Mesendoderm (in vitro differentiated cells): ENCODE data around the gene ZNF485.
"Not testable (repeated sequence)": the region's sequence is repeated elsewhere in the genome, so short reads cannot be mapped to it uniquely, and the experiment has no call there.

ENCODE experiments used
- DNase-seq: peaks from one replicate; pipeline ENCODE4 v3.0.0; 2013
- H2AK5ac ChIP-seq: 2 replicates; pipeline ENCODE4 v1.6.1; 2013; ENCODE audit warnings: low read length, inconsistent platforms
- H2BK120ac ChIP-seq: 2 replicates; pipeline ENCODE4 v1.6.1; 2013; ENCODE audit warnings: low read depth, mild to moderate bottlenecking, low read length, moderate library complexity, mixed read lengths
- H2BK15ac ChIP-seq: replicated peaks from 2 replicates; pipeline ENCODE4 v1.6.1; 2013; ENCODE audit warnings: low read depth, mild to moderate bottlenecking, moderate library complexity
- H2BK5ac ChIP-seq: 2 replicates; pipeline ENCODE4 v1.6.1; 2013; ENCODE audit warnings: low read length, inconsistent platforms
- H3K18ac ChIP-seq: 2 replicates; pipeline ENCODE4 v1.6.1; 2013; ENCODE audit warnings: mild to moderate bottlenecking, low read length, mixed read lengths
- H3K23ac ChIP-seq: one replicate; pipeline ENCODE4 v1.6.1; 2013; ENCODE audit warnings: low read length
- H3K27ac ChIP-seq: 2 replicates; pipeline ENCODE4 v1.5.1; 2013; ENCODE audit warnings: low read depth, mild to moderate bottlenecking, inconsistent platforms, low read length, moderate library complexity
- H3K27me3 ChIP-seq: 2 replicates; pipeline ENCODE4 v1.6.1; 2013; ENCODE audit warnings: low read length, control low read depth, mild to moderate bottlenecking, inconsistent platforms; ENCODE audit not compliant: insufficient read depth, poor library complexity
- H3K36me3 ChIP-seq: 2 replicates; pipeline ENCODE4 v1.6.1; 2013; ENCODE audit warnings: low read length, inconsistent platforms; ENCODE audit not compliant: control insufficient read depth, insufficient read depth
- H3K4ac ChIP-seq: one replicate; pipeline ENCODE4 v1.6.1; 2013; ENCODE audit warnings: low read depth, mild to moderate bottlenecking, low read length, moderate library complexity
- H3K4me1 ChIP-seq: 2 replicates; pipeline ENCODE4 v1.6.1; 2013; ENCODE audit warnings: low read depth, low read length, inconsistent platforms; ENCODE audit not compliant: control insufficient read depth
- H3K4me2 ChIP-seq: 2 replicates; pipeline ENCODE4 v1.6.1; 2013; ENCODE audit warnings: low read length
- H3K4me3 ChIP-seq: 2 replicates; pipeline ENCODE4 v1.5.1; 2013; ENCODE audit warnings: mild to moderate bottlenecking, low read length
- H3K56ac ChIP-seq: one replicate; pipeline ENCODE4 v1.6.1; 2013; ENCODE audit warnings: low read length
- H3K79me1 ChIP-seq: 2 replicates; pipeline ENCODE4 v1.6.1; 2013; ENCODE audit warnings: low read length, inconsistent platforms
- H3K79me2 ChIP-seq: 2 replicates; pipeline ENCODE4 v1.6.1; 2013; ENCODE audit warnings: mild to moderate bottlenecking, low read length; ENCODE audit not compliant: control insufficient read depth, insufficient read depth
- H3K9ac ChIP-seq: 2 replicates; pipeline ENCODE4 v1.6.1; 2013; ENCODE audit warnings: low read length, inconsistent platforms
- H4K5ac ChIP-seq: one replicate; pipeline ENCODE4 v1.6.1; 2013; ENCODE audit warnings: low read length
- H4K8ac ChIP-seq: one replicate; pipeline ENCODE4 v1.6.1; 2013; ENCODE audit warnings: low read depth, mild to moderate bottlenecking, control low read depth, low read length, moderate library complexity
- WGBS: extraction: QIAGEN DNeasy Blood & Tissue Kit; methylation state at CpG from one replicate; pipeline ENCODE4 v1.1.7; 2013; ENCODE audit warnings: low lambda C conversion rate, missing lambda C conversion rate; ENCODE audit not compliant: insufficient coverage; ENCODE audit errors: extremely low coverage; 5-methylcytosine and 5-hydroxymethylcytosine counted together

The ZNF485 gene

DNA sequence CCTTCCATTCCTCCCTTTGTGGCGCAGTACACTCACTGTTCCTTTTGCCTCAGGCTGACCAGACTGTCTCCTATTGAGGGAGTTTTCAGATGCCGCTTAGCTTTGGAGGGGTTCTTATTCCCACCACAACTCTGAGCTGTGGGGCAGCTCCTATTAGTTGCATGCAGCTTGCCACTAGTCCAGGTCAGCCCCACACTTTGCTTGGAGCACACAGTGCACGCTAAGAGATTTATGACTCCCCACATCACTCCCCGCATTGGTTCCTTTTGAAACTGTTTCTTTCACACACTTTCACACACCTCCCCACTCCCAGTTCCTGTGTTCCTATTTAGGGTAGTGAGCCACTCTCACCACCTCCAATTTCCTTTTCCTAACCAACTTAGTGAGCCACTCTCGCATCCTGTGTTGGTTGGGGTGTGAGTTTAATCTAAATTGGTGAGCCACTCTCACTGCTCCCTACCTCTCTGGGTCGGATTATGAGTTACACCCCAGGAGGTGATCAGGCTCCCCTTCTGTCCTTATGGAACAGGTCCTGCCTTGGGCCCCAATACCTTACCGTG lies 10.4 kb upstream of the ZNF485 start:
- WGBS, result no CpG with 5 or more reads among the region's 7 CpGs
- Histone ChIP-seq H3K9ac (no peak overlapping the region), H3K27me3 (no peaks in the 10 kb centered on the region), H3K23ac (no peak overlapping the region), H4K8ac (no peak overlapping the region), H3K79me2 (no peaks in the 10 kb centered on the region), H3K4me2 (no peak overlapping the region), H3K4me1 (no peaks in the 10 kb centered on the region), H3K56ac (no peak overlapping the region), H3K27ac (no peak overlapping the region), H2AK5ac (no peak overlapping the region), H3K36me3 (no peaks in the 10 kb centered on the region), H2BK15ac (no peak overlapping the region), H3K4ac (no peak overlapping the region), H3K4me3 (no peak overlapping the region), H4K5ac (no peak overlapping the region), H3K79me1 (no peaks in the 10 kb centered on the region), H2BK5ac (no peak overlapping the region), H2BK120ac (no peak overlapping the region), H3K18ac (no peak overlapping the region)
- DNase-seq, result no peak

DNA sequence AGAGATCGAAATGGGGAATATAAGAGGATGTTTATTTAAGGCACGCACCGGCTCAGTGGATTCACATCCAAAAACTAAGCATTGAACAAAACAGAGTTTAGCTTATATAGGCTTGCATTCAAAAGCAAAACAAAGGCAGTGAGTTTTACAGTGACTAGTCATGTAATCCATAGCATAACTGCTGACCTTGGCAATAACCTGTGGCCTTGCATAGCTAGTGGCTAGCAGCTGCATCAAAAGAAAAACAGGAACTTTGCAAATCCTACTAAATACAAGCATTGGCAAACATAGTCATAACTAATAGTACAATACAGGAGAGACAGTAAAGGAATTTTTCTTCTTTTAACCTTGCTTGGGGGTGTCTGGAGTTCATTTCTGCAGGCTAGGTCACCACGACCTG lies 9.7 kb upstream of the ZNF485 start:
- Histone ChIP-seq H3K4ac (no peak overlapping the region), H3K9ac (no peak overlapping the region), H2BK5ac (no peak overlapping the region), H3K23ac (no peak overlapping the region), H3K18ac (no peak overlapping the region), H3K27me3 (no peaks in the 10 kb centered on the region), H2BK120ac (no peak overlapping the region), H3K4me1 (no peaks in the 10 kb centered on the region), H3K79me1 (no peaks in the 10 kb centered on the region), H4K8ac (no peak overlapping the region), H3K27ac (no peak overlapping the region), H2BK15ac (no peak overlapping the region), H3K4me2 (no peak overlapping the region), H2AK5ac (no peak overlapping the region), H4K5ac (no peak overlapping the region), H3K36me3 (no peaks in the 10 kb centered on the region), H3K56ac (no peak overlapping the region), H3K4me3 (no peak overlapping the region), H3K79me2 (no peaks in the 10 kb centered on the region)
- no peak for DNase-seq
- no CpG with 5 or more reads among the region's 4 CpGs for WGBS

DNA sequence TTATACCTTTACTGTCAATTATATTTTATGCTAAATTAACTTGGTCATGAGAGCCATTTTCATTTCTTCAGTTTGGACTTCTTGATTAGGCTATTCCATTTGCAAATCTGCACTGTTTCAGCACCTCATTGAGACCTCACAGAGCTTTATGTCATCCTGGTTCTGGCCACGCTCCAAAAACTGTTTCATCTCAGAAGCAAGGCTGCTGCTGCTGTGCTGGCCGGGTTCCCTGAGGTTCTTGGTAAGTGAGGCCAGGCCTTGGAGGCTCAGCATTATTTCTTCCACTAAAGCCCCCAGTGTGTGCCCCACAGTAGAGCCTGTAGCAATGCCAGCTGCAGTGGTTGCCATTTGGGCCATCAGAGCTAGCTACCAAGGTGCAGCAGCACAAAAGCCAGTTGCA lies 7.8 kb upstream of the ZNF485 start:
- Histone ChIP-seq H2BK5ac (no peak overlapping the region), H3K4ac (no peak overlapping the region), H3K4me3 (no peak overlapping the region), H2BK15ac (no peak overlapping the region), H3K23ac (no peak overlapping the region), H3K56ac (no peak overlapping the region), H2AK5ac (no peak overlapping the region), H3K79me1 (no peaks in the 10 kb centered on the region), H3K36me3 (no peaks in the 10 kb centered on the region), H4K8ac (no peak overlapping the region), H2BK120ac (no peak overlapping the region), H3K4me2 (no peak overlapping the region), H4K5ac (no peak overlapping the region), H3K9ac (no peak overlapping the region), H3K79me2 (no peaks in the 10 kb centered on the region), H3K18ac (no peak overlapping the region), H3K27ac (no peak overlapping the region), H3K4me1 (no peaks in the 10 kb centered on the region), H3K27me3 (no peaks in the 10 kb centered on the region)
- WGBS, result no CpG with 5 or more reads among the region's 2 CpGs
- DNase-seq, result no peak

DNA sequence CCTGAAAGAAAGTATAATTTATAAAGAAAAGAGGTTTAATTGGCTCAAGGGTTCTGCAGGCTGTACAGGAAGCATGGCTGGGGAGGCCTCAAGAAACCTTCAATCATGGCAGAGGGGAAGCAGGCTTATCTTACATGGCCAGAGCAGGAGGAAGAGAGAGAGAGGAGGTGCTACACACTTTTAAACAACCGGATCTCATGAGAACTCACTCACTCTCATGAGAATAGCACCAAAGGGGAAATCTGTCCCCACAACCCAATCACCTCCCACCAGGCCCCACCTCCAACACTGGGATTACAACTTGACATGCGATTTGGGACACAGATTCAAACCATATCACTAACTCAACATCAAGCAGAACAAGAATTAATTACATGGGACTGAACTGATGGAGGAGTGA lies 6.9 kb upstream of the ZNF485 start:
- H3K4me1 ChIP-seq, result no peaks in the 10 kb centered on the region
- H3K4me3 ChIP-seq, result no peak overlapping the region
- H3K56ac ChIP-seq, result no peak overlapping the region
- WGBS, result no CpG with 5 or more reads among the region's 2 CpGs
- no peak overlapping the region for H2BK120ac ChIP-seq
- no peak overlapping the region for H2BK15ac ChIP-seq
- no peak overlapping the region for H3K4me2 ChIP-seq
- H3K79me2 ChIP-seq, result no peaks in the 10 kb centered on the region
- H2BK5ac ChIP-seq, result no peak overlapping the region
- no peak overlapping the region for H3K23ac ChIP-seq
- no peak overlapping the region for H3K18ac ChIP-seq
- H4K5ac ChIP-seq, result no peak overlapping the region
- no peak overlapping the region for H3K9ac ChIP-seq
- no peak overlapping the region for H3K27ac ChIP-seq
- no peaks in the 10 kb centered on the region for H3K79me1 ChIP-seq
- H3K4ac ChIP-seq, result no peak overlapping the region
- no peaks in the 10 kb centered on the region for H3K36me3 ChIP-seq
- no peak for DNase-seq
- H4K8ac ChIP-seq, result no peak overlapping the region
- no peak overlapping the region for H2AK5ac ChIP-seq
- no peaks in the 10 kb centered on the region for H3K27me3 ChIP-seq

DNA sequence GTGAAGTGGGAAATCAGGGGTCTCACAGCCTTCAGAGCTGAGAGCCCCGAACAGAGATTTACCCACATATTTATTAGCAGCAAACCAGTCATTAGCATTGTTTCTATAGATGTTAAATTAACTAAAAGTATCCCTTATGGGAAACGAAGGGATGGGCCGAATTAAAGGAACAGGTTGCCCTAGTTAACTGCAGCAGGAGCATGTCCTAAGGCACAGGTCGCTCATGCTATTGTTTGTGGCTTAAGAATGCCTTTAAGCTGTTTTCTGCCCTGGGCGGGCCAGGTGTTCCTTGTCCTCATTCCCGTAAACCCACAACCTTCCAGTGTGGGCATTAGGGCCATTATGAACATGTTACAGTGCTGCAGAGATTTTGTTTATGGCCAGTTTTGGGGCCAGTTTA lies 4.7 kb upstream of the ZNF485 start:
- WGBS, result no CpG with 5 or more reads among the region's 6 CpGs
- not testable (repeated sequence) for H3K9ac ChIP-seq, H3K36me3 ChIP-seq, H3K56ac ChIP-seq, H4K8ac ChIP-seq, DNase-seq, H2BK15ac ChIP-seq, H3K4me3 ChIP-seq, H3K4me2 ChIP-seq, H2BK120ac ChIP-seq, H3K23ac ChIP-seq, H4K5ac ChIP-seq, H2BK5ac ChIP-seq, H3K18ac ChIP-seq, H3K27ac ChIP-seq, H3K4ac ChIP-seq, H3K4me1 ChIP-seq, H3K79me2 ChIP-seq, H3K27me3 ChIP-seq, H2AK5ac ChIP-seq, H3K79me1 ChIP-seq

DNA sequence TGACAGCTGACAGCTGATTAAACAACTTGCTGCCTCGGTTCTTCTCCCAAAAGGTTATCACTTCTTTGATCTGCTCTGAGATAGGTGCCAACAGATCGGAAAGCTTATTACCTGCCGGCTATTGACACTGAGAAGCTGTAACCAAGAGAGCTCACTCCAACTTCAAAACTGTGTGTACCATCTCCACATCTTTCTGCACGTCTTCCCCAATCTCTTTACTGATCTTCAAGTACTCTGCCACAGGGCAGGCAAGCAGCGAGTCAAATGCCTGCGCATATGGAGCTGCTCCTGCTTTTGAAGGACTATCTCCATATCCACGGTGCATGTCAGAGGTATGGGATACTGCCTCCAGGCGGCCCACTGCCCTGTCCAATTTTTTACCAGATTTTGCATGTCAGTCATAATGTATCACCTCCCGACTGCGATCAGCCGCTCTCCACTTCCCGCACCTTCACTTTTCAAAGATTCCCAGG lies 352 bp upstream of the ZNF485 start:
- WGBS, result no CpG with 5 or more reads among the region's 12 CpGs
- no peak for DNase-seq
- no peak overlapping the region for H2BK5ac ChIP-seq
- no peak overlapping the region for H3K18ac ChIP-seq
- no peaks in the 10 kb centered on the region for H3K36me3 ChIP-seq
- no peaks in the 10 kb centered on the region for H3K79me1 ChIP-seq
- H2BK15ac ChIP-seq, result no peak overlapping the region
- H3K4me2 ChIP-seq, result no peak overlapping the region
- H4K8ac ChIP-seq, result no peak overlapping the region
- no peak overlapping the region for H3K9ac ChIP-seq
- H3K27ac ChIP-seq, result no peak overlapping the region
- no peak overlapping the region for H3K56ac ChIP-seq
- no peak overlapping the region for H3K4me3 ChIP-seq
- H2AK5ac ChIP-seq, result no peak overlapping the region
- H3K27me3 ChIP-seq, result no peaks in the 10 kb centered on the region
- H3K4me1 ChIP-seq, result no peaks in the 10 kb centered on the region
- no peak overlapping the region for H2BK120ac ChIP-seq
- no peak overlapping the region for H3K23ac ChIP-seq
- H3K4ac ChIP-seq, result no peak overlapping the region
- no peak overlapping the region for H4K5ac ChIP-seq
- H3K79me2 ChIP-seq, result no peaks in the 10 kb centered on the region
